ACHN (cell line): ENCODE results near the gene WNT2B.

Source experiments
- DNase-seq: peaks from one replicate; pipeline ENCODE4 v3.0.0-alpha.2; 2015
- in situ Hi-C: cut with HindIII; loops from 2 replicates; pipeline ENCODE4 v1.10.0; 2017; ENCODE audit warnings: low sequenced_read_pairs, low pct_ligation_motif_present, low pct_unique_long_range_greater_than_20kb

Gene WNT2B

DNA sequence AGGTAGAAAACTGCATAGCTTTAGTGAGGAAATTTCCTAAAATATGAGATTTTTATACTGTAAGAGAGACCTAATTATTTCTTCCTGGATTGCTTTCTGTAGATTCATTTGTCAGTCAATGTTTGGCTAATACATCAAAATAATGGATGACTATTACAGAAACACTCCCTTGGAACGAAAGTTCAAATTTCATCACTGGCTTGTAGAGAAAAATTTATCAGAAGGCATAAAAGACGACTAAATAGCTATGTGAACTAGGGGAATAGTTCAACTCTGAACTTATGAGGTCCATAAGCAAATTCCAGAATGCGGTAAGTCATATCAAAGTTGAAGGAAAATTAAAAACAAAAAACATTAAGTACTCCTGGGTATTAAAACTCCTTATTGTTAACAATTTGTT is 36.0 kb downstream of the WNT2B start:
- in situ Hi-C loops, result no loop called here

DNA sequence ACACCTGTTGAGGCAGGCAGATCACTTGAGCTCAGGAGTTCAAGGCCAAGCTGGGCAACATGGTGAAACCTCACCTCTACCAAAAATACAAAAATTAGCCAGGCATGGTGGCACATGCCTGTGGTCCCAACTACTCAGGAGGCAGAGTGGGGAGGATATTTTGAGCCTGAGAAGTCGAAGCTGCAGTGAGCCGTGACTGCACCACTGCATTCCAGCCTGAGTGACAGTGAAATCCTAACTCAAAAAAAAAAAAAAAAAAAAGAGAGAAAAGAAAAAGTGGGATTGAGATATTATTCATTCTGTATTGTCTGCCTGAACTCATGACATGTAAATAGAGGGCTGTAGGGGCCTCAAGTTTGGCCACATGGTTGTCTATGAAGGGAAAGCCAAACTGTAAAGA is 37.3 kb downstream of the WNT2B start:
- peak; percentile 90 for DNase-seq
- in situ Hi-C loops, result no loop called here

More for the DNA sequence above, 36.0 kb downstream of the WNT2B start:
- DNase-seq, result peak; percentile 22

- in situ Hi-C loops, result no loop called here
- DNase-seq, result no peak
Observed at GRCh38 chr1:112548547-112548946, 39.8 kb downstream of the WNT2B start.

- in situ Hi-C loops, result no loop called here
- DNase-seq, result no peak
Observed at GRCh38 chr1:112549590-112549989, 40.8 kb downstream of the WNT2B start.

DNA sequence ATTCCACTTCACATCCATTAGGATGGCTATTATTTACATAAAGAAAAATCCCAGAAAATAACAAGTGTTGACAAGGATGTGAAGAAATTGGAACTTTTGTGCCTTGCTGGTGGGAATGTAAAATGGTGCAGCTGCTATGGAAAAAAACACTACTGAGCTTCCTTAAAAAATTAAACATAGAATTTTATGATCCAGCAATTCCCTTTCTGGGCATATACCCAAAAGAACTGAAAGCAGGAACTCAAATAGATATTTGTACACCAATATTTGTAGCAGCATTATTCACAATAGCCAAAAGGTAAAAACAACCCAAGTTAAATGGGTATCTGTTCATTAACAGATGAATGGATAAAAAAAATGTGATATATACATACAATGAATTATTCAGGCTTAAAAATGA is 45.6 kb downstream of the WNT2B start:
- in situ Hi-C loops, result no loop called here
- no peak for DNase-seq

- no peak for DNase-seq
- in situ Hi-C loops, result no loop called here
Observed at GRCh38 chr1:112557385-112557784, 48.6 kb downstream of the WNT2B start.

DNA sequence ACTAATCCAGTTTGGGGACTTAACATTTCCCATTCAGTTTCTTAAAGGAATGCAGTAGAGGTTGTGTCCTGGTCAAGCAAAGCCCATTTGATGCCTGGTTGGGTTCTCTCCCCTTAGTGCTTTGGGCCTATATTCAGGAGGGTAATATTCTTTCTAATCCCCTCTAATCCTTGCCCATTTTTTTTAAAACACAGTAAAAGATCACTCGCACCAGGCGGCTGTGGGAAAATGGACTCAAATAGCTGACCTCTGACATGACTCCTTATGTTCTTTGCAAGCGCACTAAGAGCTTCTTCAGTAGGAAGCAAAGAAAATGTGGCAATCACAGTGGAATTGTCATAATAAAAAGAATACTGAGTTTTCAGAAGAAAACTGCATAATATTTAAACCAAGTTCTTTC is 49.9 kb downstream of the WNT2B start:
- in situ Hi-C loops, result no loop called here

DNA sequence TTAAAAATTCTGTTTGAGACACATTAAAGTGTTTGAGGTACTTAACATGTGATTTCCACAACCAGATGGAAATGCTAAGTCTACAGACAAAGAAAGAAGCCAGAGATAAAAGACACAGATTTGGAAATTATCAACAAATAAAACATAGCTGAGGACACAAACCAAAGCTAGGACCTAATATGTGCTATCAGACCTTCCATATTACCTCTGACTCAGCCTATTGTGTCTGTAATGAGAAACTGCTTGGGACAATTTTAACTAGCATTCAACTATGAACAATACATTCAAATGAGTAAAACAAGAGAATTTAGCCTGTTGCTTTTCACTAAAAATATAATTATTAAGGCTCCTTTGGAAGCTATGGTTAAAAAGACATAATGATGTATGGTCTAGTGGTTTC is 54.6 kb downstream of the WNT2B start:
- in situ Hi-C loops, result no loop called here
- DNase-seq, result no peak

More for the DNA sequence above, 49.9 kb downstream of the WNT2B start:
- no peak for DNase-seq

- in situ Hi-C loops, result no loop called here
- DNase-seq, result no peak
Observed at GRCh38 chr1:112564081-112564480, 55.3 kb downstream of the WNT2B start.

DNA sequence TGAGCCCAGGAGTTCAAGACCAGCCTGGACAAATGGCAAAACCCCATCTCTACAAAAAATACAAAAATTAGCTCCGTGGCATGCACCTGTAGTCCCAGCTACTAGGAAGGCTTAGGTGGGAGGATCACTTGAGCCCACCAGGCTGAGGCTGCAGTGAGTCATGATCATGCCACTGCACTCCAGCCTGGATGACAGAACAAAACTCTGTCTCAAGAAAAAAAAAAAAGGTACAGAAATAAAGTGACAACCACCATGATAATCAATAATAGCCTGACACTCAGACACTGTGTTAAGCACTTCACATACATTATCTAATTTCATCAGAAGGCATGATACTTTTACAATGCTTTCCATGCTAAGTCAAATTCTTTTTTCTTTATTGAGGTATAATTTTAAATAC is 57.0 kb downstream of the WNT2B start:
- DNase-seq, result no peak
- in situ Hi-C loops, result no loop called here

DNA sequence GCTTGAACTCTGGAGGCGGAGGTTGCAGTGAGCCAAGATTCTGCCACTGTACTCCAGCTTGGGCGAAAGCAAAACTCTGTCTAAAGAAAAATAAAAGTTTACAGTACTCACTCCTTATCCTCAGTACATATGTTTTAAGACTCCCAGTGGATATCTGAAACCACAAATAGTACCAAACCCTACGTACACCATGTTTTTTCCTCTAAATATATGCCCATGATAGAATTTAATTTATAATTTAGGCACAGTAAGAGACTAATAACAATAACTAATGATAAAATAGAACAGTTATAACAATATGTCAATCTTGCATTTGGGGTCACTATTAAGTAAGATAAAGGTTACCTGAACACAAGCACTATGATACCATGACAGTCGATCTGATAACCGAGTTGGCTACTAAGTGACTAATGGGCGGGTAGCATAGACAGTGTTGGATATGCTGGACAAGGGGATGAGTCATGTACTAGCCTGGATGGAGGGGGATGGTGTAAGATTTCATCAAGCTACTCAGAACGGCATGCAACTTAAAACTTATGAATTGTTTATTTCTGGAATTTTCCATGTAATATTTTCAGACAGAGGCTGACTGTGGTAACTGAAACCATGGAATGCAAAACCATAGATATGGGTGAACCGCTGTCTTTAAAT is 66.5 kb downstream of the WNT2B start:
- DNase-seq, result peak; percentile 81

DNA sequence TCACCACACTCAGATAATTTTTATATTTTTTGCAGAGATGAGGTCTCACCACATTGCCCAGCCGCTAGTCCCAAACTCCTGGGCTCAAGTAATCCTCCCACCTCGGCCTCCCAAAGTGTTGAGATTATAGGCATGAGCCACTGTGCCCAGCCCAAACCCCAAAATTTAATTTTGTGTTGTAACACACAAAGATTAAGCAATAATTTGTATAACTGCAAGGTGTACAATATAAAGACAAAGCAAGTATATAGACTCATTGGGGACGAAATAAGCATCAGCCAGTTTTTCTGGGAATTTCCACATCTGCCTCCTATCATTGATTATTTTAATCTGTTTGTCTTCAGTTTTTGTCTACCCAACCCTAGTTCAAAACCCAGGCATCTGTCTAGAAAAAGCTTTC is 67.5 kb downstream of the WNT2B start:
- in situ Hi-C loops, result no loop called here
- DNase-seq, result no peak

More for the DNA sequence above, 66.5 kb downstream of the WNT2B start:
- in situ Hi-C loops, result no loop called here
